Spleen (tissue), 7 donors: Measurements from ENCODE around the gene USP24.

Source experiments
- POLR2AphosphoS5 ChIP-seq, 3 donors: sonication (generic); formaldehyde crosslinking; IDR thresholded peaks; one replicate each; pipeline ENCODE4 v1.5.1; 2017; ENCODE audit warnings: antibody characterized with exemption in 3 of 3
- TF ChIP-seq, protein P1 (sequence below), 11 experiments: fragments of 200-600 bp in 7 of 11; fragments of 450-650 bp in 4 of 11; sonication (generic) in 4 of 11; IDR thresholded peaks in 8 of 11; conservative IDR thresholded peaks in 3 of 11; 1 replicate in 7 of 11; 2 replicates in 4 of 11; pipeline versions ENCODE4 v1.4.0 to v1.8.0; 2016 to 2021; ENCODE audit warnings: antibody characterized with exemption in 11 of 11, inconsistent platforms in 4 of 11, mild to moderate bottlenecking in 1 of 11
- donor health status: DM: no; HTN: no; CAD: no; lungs with moderate emphysema.
- donor health status: DM: no; HTN: no; CAD: no.
- donor health status: DM: no; HTN: no; CAD: no.

DNA sequence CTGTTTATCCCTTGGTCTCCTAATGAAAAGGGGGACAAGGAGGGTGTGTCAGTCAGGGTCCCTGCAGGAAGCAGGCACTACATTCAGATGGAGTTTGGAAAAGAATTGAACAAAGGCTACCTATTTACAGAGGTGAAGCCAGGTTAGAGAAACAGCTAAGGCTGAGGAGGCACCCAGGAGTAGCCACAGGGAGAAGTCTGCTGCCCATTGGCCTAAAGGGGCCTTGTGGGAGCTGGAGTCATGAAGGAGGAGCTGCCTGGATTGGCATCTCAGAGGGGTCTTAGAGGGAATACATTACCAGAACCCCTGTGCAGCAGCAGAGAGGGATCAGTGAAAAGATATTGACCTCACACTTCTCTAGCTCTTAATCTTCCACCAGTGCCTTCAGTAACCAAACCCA lies 31.2 kb upstream of the USP24 start:
- TF ChIP-seq POLR2AphosphoS5 (IDR thresholded peaks at IDR 0.05): no peak
- TF ChIP-seq, protein P1, sequence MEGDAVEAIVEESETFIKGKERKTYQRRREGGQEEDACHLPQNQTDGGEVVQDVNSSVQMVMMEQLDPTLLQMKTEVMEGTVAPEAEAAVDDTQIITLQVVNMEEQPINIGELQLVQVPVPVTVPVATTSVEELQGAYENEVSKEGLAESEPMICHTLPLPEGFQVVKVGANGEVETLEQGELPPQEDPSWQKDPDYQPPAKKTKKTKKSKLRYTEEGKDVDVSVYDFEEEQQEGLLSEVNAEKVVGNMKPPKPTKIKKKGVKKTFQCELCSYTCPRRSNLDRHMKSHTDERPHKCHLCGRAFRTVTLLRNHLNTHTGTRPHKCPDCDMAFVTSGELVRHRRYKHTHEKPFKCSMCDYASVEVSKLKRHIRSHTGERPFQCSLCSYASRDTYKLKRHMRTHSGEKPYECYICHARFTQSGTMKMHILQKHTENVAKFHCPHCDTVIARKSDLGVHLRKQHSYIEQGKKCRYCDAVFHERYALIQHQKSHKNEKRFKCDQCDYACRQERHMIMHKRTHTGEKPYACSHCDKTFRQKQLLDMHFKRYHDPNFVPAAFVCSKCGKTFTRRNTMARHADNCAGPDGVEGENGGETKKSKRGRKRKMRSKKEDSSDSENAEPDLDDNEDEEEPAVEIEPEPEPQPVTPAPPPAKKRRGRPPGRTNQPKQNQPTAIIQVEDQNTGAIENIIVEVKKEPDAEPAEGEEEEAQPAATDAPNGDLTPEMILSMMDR (IDR thresholded peaks at IDR 0.05 in 8 of 11, conservative IDR thresholded peaks at IDR 0.05 in 3 of 11): no peak
